ENCODE results near the gene TOMM20L. TPM values are rescaled to one million over a fixed set of nuclear protein-coding genes. Genes with fewer than 3 reads are reported as not detected.

TOMM20L gene
- total and polyA plus RNA-seq, 2 of the 13 experiments (the other 11 are each of a cell fraction or from before 2014, with no cell fraction given) = 0.46 TPM; not detected in 1

DNA sequence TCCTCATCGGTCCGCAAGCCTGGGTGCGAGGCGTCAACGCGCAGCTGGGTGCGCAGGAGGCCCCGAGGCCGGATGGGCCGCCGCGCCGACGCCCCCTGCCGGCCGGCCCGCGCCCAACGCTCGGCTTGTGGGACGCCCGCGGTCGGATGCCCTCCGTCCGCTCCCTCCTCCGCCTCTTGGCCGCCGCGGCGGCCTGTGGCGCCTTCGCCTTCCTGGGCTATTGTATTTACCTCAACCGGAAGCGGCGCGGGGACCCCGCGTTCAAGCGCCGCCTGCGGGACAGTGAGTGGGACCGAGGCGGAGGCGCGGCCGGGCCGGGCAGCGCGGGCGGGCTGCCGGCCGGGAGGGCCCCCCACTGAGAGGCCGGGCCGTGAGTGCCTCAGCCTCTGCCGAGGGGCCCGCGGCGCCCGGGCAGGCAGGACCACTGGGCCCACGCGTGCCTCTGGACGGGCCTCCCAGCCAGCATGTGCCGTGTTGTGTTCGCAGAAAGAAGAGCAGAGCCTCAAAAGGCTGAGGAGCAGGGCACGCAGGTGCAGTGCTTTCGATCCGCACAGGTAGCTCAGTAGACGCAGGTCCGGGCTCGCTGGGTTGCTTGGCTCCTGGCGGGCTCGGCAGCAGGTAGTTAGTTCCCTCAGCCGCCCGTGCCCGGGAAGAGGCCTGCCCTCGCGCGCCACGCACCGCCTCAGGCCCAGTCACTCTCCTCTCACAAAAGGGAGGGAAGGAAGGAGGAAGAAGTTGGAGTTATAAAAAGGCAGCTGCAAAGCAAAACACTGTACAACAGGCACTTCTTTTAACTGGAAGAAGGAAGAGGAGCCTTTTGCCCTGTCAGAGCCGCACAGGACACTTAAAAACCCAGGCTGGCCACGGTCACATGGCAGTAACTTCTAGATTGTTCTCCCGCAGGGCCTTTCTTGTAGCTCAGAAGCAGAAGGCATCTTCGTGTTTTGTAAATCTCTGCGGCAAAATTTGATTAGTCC, at the start of gene TOMM20L (continued):
- TF ChIP-seq, protein P1, sequence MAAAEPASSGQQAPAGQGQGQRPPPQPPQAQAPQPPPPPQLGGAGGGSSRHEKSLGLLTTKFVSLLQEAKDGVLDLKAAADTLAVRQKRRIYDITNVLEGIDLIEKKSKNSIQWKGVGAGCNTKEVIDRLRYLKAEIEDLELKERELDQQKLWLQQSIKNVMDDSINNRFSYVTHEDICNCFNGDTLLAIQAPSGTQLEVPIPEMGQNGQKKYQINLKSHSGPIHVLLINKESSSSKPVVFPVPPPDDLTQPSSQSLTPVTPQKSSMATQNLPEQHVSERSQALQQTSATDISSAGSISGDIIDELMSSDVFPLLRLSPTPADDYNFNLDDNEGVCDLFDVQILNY (CRISPR knock-in tag; conservative IDR thresholded peaks at IDR 0.05) = peak; percentile 24; the same call in 1 of the 2 replicates
- peak; percentile 78; the same call in 1 of the 2 replicates for TF ChIP-seq ZBTB38 (CRISPR knock-in tag; IDR thresholded peaks at IDR 0.05)
- peak; percentile 40; the same call in 1 of the 2 replicates for TF ChIP-seq ZSCAN31 (CRISPR knock-in tag; IDR thresholded peaks at IDR 0.05; ENCODE audit: low read depth)
- no peak for TF ChIP-seq CCAR2 (optimal IDR thresholded peaks at IDR 0.05; ENCODE audit: low read depth, low read length)
- TF ChIP-seq ZNF20 (CRISPR knock-in tag; IDR thresholded peaks at IDR 0.05) = no peak
- TF ChIP-seq RFXAP (CRISPR knock-in tag; IDR thresholded peaks at IDR 0.05; ENCODE audit: borderline replicate concordance) = 0 out of 2 replicates have a peak, but pooled peaks have one; percentile 23
- TF ChIP-seq YEATS4 (CRISPR knock-in tag; IDR thresholded peaks at IDR 0.05; ENCODE audit: borderline replicate concordance) = peak; percentile 35; the same call in 1 of the 2 replicates
- TF ChIP-seq ATF7-NPFF (CRISPR knock-in tag; IDR thresholded peaks at IDR 0.05; ENCODE audit: low read depth) = peak; percentile 39
- 0 out of 2 replicates have a peak, but pooled peaks have one; percentile 17 for TF ChIP-seq HOXA5 (CRISPR knock-in tag; IDR thresholded peaks at IDR 0.05)
- TF ChIP-seq, protein P2, sequence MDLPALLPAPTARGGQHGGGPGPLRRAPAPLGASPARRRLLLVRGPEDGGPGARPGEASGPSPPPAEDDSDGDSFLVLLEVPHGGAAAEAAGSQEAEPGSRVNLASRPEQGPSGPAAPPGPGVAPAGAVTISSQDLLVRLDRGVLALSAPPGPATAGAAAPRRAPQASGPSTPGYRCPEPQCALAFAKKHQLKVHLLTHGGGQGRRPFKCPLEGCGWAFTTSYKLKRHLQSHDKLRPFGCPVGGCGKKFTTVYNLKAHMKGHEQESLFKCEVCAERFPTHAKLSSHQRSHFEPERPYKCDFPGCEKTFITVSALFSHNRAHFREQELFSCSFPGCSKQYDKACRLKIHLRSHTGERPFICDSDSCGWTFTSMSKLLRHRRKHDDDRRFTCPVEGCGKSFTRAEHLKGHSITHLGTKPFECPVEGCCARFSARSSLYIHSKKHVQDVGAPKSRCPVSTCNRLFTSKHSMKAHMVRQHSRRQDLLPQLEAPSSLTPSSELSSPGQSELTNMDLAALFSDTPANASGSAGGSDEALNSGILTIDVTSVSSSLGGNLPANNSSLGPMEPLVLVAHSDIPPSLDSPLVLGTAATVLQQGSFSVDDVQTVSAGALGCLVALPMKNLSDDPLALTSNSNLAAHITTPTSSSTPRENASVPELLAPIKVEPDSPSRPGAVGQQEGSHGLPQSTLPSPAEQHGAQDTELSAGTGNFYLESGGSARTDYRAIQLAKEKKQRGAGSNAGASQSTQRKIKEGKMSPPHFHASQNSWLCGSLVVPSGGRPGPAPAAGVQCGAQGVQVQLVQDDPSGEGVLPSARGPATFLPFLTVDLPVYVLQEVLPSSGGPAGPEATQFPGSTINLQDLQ (CRISPR knock-in tag; IDR thresholded peaks at IDR 0.05) = no peak
- TF ChIP-seq KDM3A (CRISPR knock-in tag; IDR thresholded peaks at IDR 0.05; ENCODE audit: low read depth) = 0 out of 2 replicates have a peak, but pooled peaks have one; percentile 6
- peak; percentile 89 for TF ChIP-seq XRCC5 (optimal IDR thresholded peaks at IDR 0.05; ENCODE audit: low read length)
- TF ChIP-seq YY1 (IDR thresholded peaks at IDR 0.05; ENCODE audit: insufficient read depth, insufficient replicate concordance, low read depth, low read length) = peak; percentile 68
- TF ChIP-seq, protein P3, sequence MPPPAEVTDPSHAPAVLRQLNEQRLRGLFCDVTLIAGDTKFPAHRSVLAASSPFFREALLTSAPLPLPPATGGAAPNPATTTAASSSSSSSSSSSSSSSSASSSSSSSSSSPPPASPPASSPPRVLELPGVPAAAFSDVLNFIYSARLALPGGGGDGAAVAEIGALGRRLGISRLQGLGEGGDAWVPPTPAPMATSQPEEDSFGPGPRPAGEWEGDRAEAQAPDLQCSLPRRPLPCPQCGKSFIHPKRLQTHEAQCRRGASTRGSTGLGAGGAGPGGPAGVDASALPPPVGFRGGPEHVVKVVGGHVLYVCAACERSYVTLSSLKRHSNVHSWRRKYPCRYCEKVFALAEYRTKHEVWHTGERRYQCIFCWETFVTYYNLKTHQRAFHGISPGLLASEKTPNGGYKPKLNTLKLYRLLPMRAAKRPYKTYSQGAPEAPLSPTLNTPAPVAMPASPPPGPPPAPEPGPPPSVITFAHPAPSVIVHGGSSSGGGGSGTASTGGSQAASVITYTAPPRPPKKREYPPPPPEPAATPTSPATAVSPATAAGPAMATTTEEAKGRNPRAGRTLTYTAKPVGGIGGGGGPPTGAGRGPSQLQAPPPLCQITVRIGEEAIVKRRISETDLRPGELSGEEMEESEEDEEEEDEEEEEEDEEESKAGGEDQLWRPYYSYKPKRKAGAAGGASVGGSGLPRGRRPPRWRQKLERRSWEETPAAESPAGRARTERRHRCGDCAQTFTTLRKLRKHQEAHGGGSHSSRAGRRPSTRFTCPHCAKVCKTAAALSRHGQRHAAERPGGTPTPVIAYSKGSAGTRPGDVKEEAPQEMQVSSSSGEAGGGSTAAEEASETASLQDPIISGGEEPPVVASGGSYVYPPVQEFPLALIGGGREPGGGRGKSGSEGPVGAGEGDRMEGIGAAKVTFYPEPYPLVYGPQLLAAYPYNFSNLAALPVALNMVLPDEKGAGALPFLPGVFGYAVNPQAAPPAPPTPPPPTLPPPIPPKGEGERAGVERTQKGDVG (CRISPR knock-in tag; IDR thresholded peaks at IDR 0.05; ENCODE audit: borderline replicate concordance) = peak; percentile 19; the same call in 1 of the 2 replicates
- TF ChIP-seq MTA1 (CRISPR knock-in tag; IDR thresholded peaks at IDR 0.05; ENCODE audit: borderline replicate concordance) = peak; percentile 57; the same call in 1 of the 2 replicates
- peak; percentile 34; the same call in 1 of the 2 replicates for TF ChIP-seq GFI1 (CRISPR knock-in tag; IDR thresholded peaks at IDR 0.05; ENCODE audit: borderline replicate concordance)
- peak; percentile 78; the same call in 1 of the 2 replicates for TF ChIP-seq ZNF644 (CRISPR knock-in tag; IDR thresholded peaks at IDR 0.05; ENCODE audit: low read depth)
- TF ChIP-seq AKAP8 (CRISPR knock-in tag; IDR thresholded peaks at IDR 0.05) = 0 out of 2 replicates have a peak, but pooled peaks have one; percentile 80

Data from HepG2 (cell line).